ENCODE data around the gene PSG7. TPM values are rescaled to one million over a fixed set of nuclear protein-coding genes. Genes with fewer than 3 reads are reported as not detected.

The PSG7 gene
- total RNA-seq, 1 donor from 2014 or later, result not detected

Other genes starting within 250 kb of the PSG7 start
- gene PSG3, start 196.7 kb downstream of the PSG7 start, total RNA-seq, result under 0.01 and 0.13 TPM in 2 replicates
- gene PSG8, start 171.5 kb downstream of the PSG7 start, total RNA-seq, result 0.26 and 0.51 TPM in 2 replicates
- 0.13 and 0.76 TPM in 2 replicates for gene PSG1, start 57.5 kb downstream of the PSG7 start, total RNA-seq
- gene PSG6, start 19.3 kb downstream of the PSG7 start, total RNA-seq, result not detected in 2 replicates
- gene PSG11, start 89.3 kb upstream of the PSG7 start, total RNA-seq, result 0.13 TPM in 2 replicates
- gene PSG2, start 145.5 kb upstream of the PSG7 start, total RNA-seq, result not detected in 2 replicates
- not detected in 2 replicates for gene PSG5, start 249.3 kb upstream of the PSG7 start, total RNA-seq